Esophagus muscularis mucosa (tissue), 4 donors: ENCODE data around the gene TRAM1L1. TPM values are rescaled to one million over a fixed set of nuclear protein-coding genes. Genes with fewer than 3 reads are reported as not detected.

Source experiments
- DNase-seq: peaks from one replicate; pipeline ENCODE4 v3.0.0-alpha.2; 2017; ENCODE audit errors: extremely low spot score
- H3K27ac ChIP-seq, 4 donors: fragments of 200-600 bp; sonication (generic); replicated peaks in 1 of 4; 1 replicate in 3 of 4; 2 replicates in 1 of 4; pipeline ENCODE4 v1.5.1; 2016 to 2019; ENCODE audit warnings: mild to moderate bottlenecking in 1 of 4
- H3K27me3 ChIP-seq, 4 donors: fragments of 200-600 bp; sonication (generic); one replicate each; pipeline versions ENCODE4 v1.5.1 to v1.6.0; 2016 to 2019
- H3K36me3 ChIP-seq, 4 donors: fragments of 200-600 bp; sonication (generic); one replicate each; pipeline ENCODE4 v1.5.1; 2016 to 2019
- H3K4me1 ChIP-seq, 4 donors: fragments of 200-600 bp; sonication (generic); one replicate each; pipeline ENCODE4 v1.5.1; 2016 to 2019
- H3K4me3 ChIP-seq, 4 donors: fragments of 200-600 bp; sonication (generic); 1 replicate in 2 of 4; 2 replicates in 2 of 4; pipeline ENCODE4 v1.5.1; 2016 to 2019; ENCODE audit warnings: mild to moderate bottlenecking in 4 of 4, moderate library complexity in 1 of 4
- H3K9me3 ChIP-seq, 4 donors: fragments of 200-600 bp; sonication (generic); 1 replicate in 3 of 4; 2 replicates in 1 of 4; pipeline ENCODE4 v1.5.1; 2016 to 2019
- EP300 ChIP-seq: sonication (generic); formaldehyde crosslinking; IDR thresholded peaks from one replicate; pipeline ENCODE4 v1.6.1; 2017; ENCODE audit warnings: antibody characterized with exemption
- POLR2A ChIP-seq: fragments of 450-650 bp; IDR thresholded peaks from one replicate; pipeline ENCODE4 v1.6.1; 2017; ENCODE audit warnings: antibody characterized with exemption, moderate library complexity, mild to moderate bottlenecking, low read depth
- POLR2AphosphoS5 ChIP-seq, 2 donors: sonication (generic); formaldehyde crosslinking; IDR thresholded peaks; one replicate each; pipeline ENCODE4 v1.6.1; 2017; ENCODE audit warnings: antibody characterized with exemption in 2 of 2
- WGBS: methylation state at CpG from one replicate; pipeline ENCODE4 v1.1.5; 2018; 5-methylcytosine and 5-hydroxymethylcytosine counted together
- intact Hi-C: fragments of 100-400 bp; cut with DNase I; formaldehyde crosslinking; loops from one replicate; pipeline ENCODE4 v1.15.1; 2023
- total RNA-seq, 4 donors: library from RNA; depleted of rRNA; stranded (reverse); fragments of >200 nt; gene quantifications; one replicate each; pipeline versions ENCODE4 v1.1.0 to v1.2.1, GENCODE V29; 2016
- TF ChIP-seq, protein P1 (sequence below), 3 experiments: fragments of 200-600 bp in 2 of 3; fragments of 450-650 bp in 1 of 3; sonication (generic) in 2 of 3; IDR thresholded peaks; one replicate each; pipeline ENCODE4 v1.5.1; 2017 to 2019; ENCODE audit warnings: antibody characterized with exemption in 3 of 3, mild to moderate bottlenecking in 2 of 3, moderate library complexity in 1 of 3

The TRAM1L1 gene
- 1 to 10 TPM in 2 of 4 donors, under 1 TPM in 2; 0.29 to 2.2 (median 1.3) TPM for total RNA-seq

DNA sequence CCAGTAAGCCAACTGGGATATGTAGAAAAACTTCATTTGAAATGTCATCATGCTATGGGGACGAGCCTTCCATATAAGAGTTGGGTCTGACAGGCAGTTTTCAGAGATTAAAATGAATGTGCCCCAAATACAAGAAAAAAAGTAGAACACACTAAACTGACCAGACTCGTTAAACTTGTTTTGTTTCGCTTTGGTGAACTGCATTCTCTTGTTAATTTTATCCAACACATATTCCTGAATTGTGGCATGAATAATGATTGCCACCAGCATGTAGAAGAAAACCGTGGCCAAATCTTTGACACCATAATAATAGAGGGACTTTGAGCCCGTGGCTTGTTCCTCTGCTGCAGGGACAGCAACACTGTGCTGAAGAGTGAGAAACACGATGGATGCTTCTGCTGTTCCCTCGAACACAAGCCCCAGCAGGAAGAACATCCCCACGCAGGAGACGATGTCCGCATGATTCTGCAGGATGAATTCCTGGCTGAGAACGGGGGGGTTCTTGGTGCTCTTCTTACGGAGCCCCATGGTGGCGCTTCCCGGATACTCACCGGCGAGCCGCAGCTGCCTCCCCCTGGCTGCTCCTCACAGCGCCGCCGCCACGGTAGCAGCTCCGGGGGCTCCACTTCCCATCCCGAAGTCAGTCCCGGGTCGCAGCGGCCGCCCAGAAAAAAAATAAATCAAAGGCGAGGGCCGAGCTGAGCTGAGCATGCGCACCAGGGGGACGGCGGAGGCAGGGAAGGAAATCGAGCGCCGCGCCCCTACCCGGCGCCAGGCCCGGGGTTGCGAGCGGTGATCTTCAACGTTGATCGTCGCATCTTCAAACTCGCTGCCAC is at the start of gene TRAM1L1:
TRAM1L1 (minus strand) TSS at position 711 of the 836 bp plus-strand sequence; CDS start at position 528, 183 bp downstream.
- no peak for DNase-seq
- intact Hi-C loops, result no loop called here
- peaks cover 0 to 11% (median 8%) of the 10 kb centered on the region in 4 donors for H3K4me1 ChIP-seq
- WGBS, result 9% methylated on average over 27 of the region's 45 CpGs
- H3K27ac ChIP-seq, result peak within 1 kb of the TSS; percentile 58 to 71 (median 65)
- no peaks in the 10 kb centered on the region for H3K27me3 ChIP-seq
- no peaks in the 10 kb centered on the region for H3K36me3 ChIP-seq
- peak within 1 kb of the TSS; percentile 58 to 86 (median 67) for H3K4me3 ChIP-seq
- TF ChIP-seq, protein P1, sequence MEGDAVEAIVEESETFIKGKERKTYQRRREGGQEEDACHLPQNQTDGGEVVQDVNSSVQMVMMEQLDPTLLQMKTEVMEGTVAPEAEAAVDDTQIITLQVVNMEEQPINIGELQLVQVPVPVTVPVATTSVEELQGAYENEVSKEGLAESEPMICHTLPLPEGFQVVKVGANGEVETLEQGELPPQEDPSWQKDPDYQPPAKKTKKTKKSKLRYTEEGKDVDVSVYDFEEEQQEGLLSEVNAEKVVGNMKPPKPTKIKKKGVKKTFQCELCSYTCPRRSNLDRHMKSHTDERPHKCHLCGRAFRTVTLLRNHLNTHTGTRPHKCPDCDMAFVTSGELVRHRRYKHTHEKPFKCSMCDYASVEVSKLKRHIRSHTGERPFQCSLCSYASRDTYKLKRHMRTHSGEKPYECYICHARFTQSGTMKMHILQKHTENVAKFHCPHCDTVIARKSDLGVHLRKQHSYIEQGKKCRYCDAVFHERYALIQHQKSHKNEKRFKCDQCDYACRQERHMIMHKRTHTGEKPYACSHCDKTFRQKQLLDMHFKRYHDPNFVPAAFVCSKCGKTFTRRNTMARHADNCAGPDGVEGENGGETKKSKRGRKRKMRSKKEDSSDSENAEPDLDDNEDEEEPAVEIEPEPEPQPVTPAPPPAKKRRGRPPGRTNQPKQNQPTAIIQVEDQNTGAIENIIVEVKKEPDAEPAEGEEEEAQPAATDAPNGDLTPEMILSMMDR (IDR thresholded peaks at IDR 0.05), result peak in 2 of 3 experiments; percentile 25 to 35
- TF ChIP-seq POLR2AphosphoS5 (IDR thresholded peaks at IDR 0.05) (peak in 1 of 2 donors; percentile 28), POLR2A (no peak)
- H3K9me3 ChIP-seq, result no peaks in the 10 kb centered on the region

DNA sequence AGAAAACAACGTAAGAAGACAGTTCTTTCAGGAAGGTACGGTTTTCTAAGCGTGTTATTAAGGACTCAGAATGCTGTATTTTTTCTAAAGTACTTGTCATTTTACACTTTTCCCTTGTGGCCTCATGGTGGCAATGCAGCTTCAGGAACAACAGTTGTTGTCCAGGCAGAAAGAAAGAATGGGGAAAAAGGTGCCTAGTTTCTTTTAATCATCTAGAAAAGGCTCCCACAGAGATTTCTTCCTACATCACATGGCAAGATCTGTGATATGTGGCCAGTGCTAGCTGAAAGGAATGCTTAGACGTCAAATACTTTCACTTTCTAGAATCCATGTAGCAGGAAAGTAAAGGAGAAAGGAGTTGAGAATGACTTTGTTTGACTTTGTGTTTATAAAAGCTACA is 49.0 kb upstream of the TRAM1L1 start:
- WGBS, result under 1% methylated on average over 4 of the region's 4 CpGs
- H3K4me3 ChIP-seq, result peak overlapping the region in 2 of 4 donors; percentile 6 to 10
- intact Hi-C loops, result no loop called here

DNA sequence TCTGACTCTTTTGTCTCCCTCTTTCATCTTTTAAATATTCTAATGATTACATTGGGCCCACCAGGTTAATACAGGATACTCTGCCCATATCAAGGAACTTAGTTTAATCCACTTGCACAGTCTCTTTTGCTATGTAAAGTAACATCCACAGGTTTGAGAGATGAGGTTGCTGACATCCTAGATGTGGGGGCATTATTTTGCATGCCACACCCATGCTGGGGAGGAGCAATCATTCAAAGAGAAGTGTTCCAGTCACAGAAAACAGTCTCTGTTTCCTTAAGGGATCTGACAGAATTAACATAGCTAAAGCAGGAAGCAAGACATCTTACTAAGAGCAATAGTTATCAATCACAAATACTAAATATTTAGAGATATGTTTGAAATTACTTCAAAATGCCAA is 11.5 kb upstream of the TRAM1L1 start:
- DNase-seq, result no peak
- Histone ChIP-seq H3K36me3 (no peaks in the 10 kb centered on the region), H3K27ac (no peak overlapping the region), H3K9me3 (no peaks in the 10 kb centered on the region), H3K27me3 (no peaks in the 10 kb centered on the region), H3K4me3 (no peak overlapping the region), H3K4me1 (no peaks in the 10 kb centered on the region)
- intact Hi-C loops, result no loop called here
- no peak for TF ChIP-seq POLR2AphosphoS5 (IDR thresholded peaks at IDR 0.05)
- TF ChIP-seq, protein P1 (IDR thresholded peaks at IDR 0.05), result no peak
- no peak for TF ChIP-seq POLR2A
- TF ChIP-seq EP300, result no peak

More for the DNA sequence above, 49.0 kb upstream of the TRAM1L1 start:
- Histone ChIP-seq H3K27me3 (no peaks in the 10 kb centered on the region), H3K9me3 (no peaks in the 10 kb centered on the region), H3K36me3 (no peaks in the 10 kb centered on the region), H3K27ac (no peak overlapping the region), H3K4me1 (peaks cover 0 to 3% (median 0%) of the 10 kb centered on the region in 4 donors)
- DNase-seq, result no peak
- TF ChIP-seq EP300 (no peak), POLR2AphosphoS5 (IDR thresholded peaks at IDR 0.05) (no peak), POLR2A (no peak)
- TF ChIP-seq, protein P1 (IDR thresholded peaks at IDR 0.05), result peak in 2 of 3 experiments; percentile 26 to 38

DNA sequence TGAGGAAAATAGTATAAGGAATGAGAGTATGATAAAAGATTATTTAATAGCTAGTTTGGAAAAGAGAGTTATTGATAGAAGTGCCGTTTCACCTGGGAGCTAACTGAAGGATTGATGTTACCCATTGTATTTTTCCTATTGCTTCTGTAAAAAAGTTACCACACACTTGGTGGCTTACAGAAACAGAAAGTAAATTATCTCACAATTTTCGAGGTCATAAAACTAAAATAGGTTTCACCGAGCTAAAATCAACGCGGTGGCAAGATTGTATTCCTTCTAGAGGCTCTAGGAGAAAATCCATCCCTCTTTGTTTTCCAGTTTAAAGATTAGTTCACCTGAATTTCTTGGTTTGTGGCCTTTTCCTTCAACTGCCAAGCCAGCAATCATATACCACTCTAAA is 11.1 kb upstream of the TRAM1L1 start:
- 87% methylated on average over 5 of the region's 5 CpGs for WGBS
- no peaks in the 10 kb centered on the region for H3K27me3 ChIP-seq
- TF ChIP-seq POLR2A (no peak), POLR2AphosphoS5 (IDR thresholded peaks at IDR 0.05) (no peak), EP300 (no peak)
- TF ChIP-seq, protein P1 (IDR thresholded peaks at IDR 0.05), result no peak
- no peak overlapping the region for H3K4me3 ChIP-seq
- H3K36me3 ChIP-seq, result no peaks in the 10 kb centered on the region
- H3K27ac ChIP-seq, result no peak overlapping the region
- intact Hi-C loops, result no loop called here
- H3K4me1 ChIP-seq, result no peaks in the 10 kb centered on the region
- no peak for DNase-seq
- H3K9me3 ChIP-seq, result no peaks in the 10 kb centered on the region
